K562 (cell line): Measurements from ENCODE around the gene RGS17.

Experiments
- CREB1 ChIP-seq, 2 experiments: sonication (generic) in 1 of 2; formaldehyde crosslinking in 1 of 2; IDR thresholded peaks; 2 replicates each; pipeline versions ENCODE4 v1.6.1 to v1.8.0; 2012 to 2022; ENCODE audit warnings: inconsistent platforms in 1 of 2, mild to moderate bottlenecking in 1 of 2, missing genetic modification reagents in 1 of 2, moderate library complexity in 1 of 2
- KLF16 ChIP-seq: IDR thresholded peaks from 2 replicates; pipeline ENCODE4 v1.6.1; 2016; ENCODE audit warnings: antibody characterized with exemption
- SIRT6 ChIP-seq: IDR thresholded peaks from one replicate; pipeline ENCODE4 v1.6.1; 2012; ENCODE audit warnings: low read depth, mild to moderate bottlenecking, control low read depth, inconsistent platforms, low read length, moderate library complexity
- SMC3 ChIP-seq: conservative IDR thresholded peaks from 2 replicates; pipeline ENCODE4 v1.6.1; 2011; ENCODE audit warnings: low read depth, low read length, improper control_type of control experiment; ENCODE audit not compliant: insufficient read depth
- ZNF311 ChIP-seq: fragments of 250-450 bp; sonication (Bioruptor Pico); IDR thresholded peaks from 2 replicates; pipeline ENCODE4 v1.4.0; 2020; ENCODE audit warnings: mild to moderate bottlenecking, moderate library complexity

GRCh38 chr6:153058291-153058690 is 72.8 kb downstream of the RGS17 start:
- TF ChIP-seq CREB1 (IDR thresholded peaks at IDR 0.05) (no peak), CREB1 (CRISPR knock-in tag; IDR thresholded peaks at IDR 0.05) (no peak), KLF16 (no peak), SMC3 (no peak), ZNF311 (CRISPR knock-in tag) (no peak), SIRT6 (no peak)
